ENCODE results near the gene ATOH8. TPM values are rescaled to one million over a fixed set of nuclear protein-coding genes. Genes with fewer than 3 reads are reported as not detected.

The ATOH8 gene
- total RNA-seq, 4 donors from 2014 or later = 13.2 to 83.0 (median 45.3) TPM

- Histone ChIP-seq H3K9me3 (no peaks in the 10 kb centered on the region), H3K27me3 (no peaks in the 10 kb centered on the region), H3K27ac (no peak overlapping the region), H3K4me1 (peaks cover 3 to 13% of the 10 kb centered on the region in 2 donors), H3K36me3 (no peaks in the 10 kb centered on the region), H3K4me3 (no peak overlapping the region)
- no peak for TF ChIP-seq CTCF (IDR thresholded peaks at IDR 0.05)
- no peak for DNase-seq
- intact Hi-C loops (cut with DNase I; ENCODE audit: low total_unique reads) = no loop called here
These were observed 11.4 kb downstream of the ATOH8 start for GRCh38 chr2:85765081-85765731.

GRCh38 chr2:85766229-85766628 lies 12.4 kb downstream of the ATOH8 start:
- H3K27ac ChIP-seq = no peak overlapping the region
- no peaks in the 10 kb centered on the region for H3K9me3 ChIP-seq
- no peaks in the 10 kb centered on the region for H3K27me3 ChIP-seq
- no peaks in the 10 kb centered on the region for H3K36me3 ChIP-seq
- intact Hi-C loops (cut with DNase I; ENCODE audit: low total_unique reads) = no loop called here
- no peak overlapping the region for H3K4me3 ChIP-seq
- DNase-seq = no peak
- no peak for TF ChIP-seq POLR2A (IDR thresholded peaks at IDR 0.05)
- TF ChIP-seq CTCF (IDR thresholded peaks at IDR 0.05) = no peak
- H3K4me1 ChIP-seq = peaks cover 7 to 19% of the 10 kb centered on the region in 2 donors

GRCh38 chr2:85767803-85768665 lies 14.2 kb downstream of the ATOH8 start:
- H3K36me3 ChIP-seq = no peaks in the 10 kb centered on the region
- peaks cover 18 to 33% of the 10 kb centered on the region in 2 donors for H3K4me1 ChIP-seq
- intact Hi-C loops (cut with DNase I; ENCODE audit: low total_unique reads) = no loop called here
- H3K27me3 ChIP-seq = no peaks in the 10 kb centered on the region
- TF ChIP-seq POLR2A (IDR thresholded peaks at IDR 0.05) (no peak), CTCF (IDR thresholded peaks at IDR 0.05) (no peak)
- peak overlapping the region; percentile 11 to 40 for H3K27ac ChIP-seq
- DNase-seq = no peak
- no peaks in the 10 kb centered on the region for H3K9me3 ChIP-seq
- no peak overlapping the region for H3K4me3 ChIP-seq

- intact Hi-C loops (cut with DNase I; ENCODE audit: low total_unique reads) = no loop called here
- H3K27ac ChIP-seq = peak overlapping the region; percentile 12 to 40
- H3K36me3 ChIP-seq = no peaks in the 10 kb centered on the region
- H3K9me3 ChIP-seq = no peaks in the 10 kb centered on the region
- peaks cover 25 to 40% of the 10 kb centered on the region in 2 donors for H3K4me1 ChIP-seq
- no peak overlapping the region for H3K4me3 ChIP-seq
- TF ChIP-seq POLR2A (IDR thresholded peaks at IDR 0.05) (no peak), CTCF (IDR thresholded peaks at IDR 0.05) (no peak)
- no peaks in the 10 kb centered on the region for H3K27me3 ChIP-seq
- peak; percentile 88 to 89 for DNase-seq
These were observed 14.9 kb downstream of the ATOH8 start for GRCh38 chr2:85768713-85769112.

All from uterus (tissue), 4 donors.